ENCODE measurements around the gene CREB3L2. TPM values are rescaled to one million over a fixed set of nuclear protein-coding genes. Genes with fewer than 3 reads are reported as not detected.

The CREB3L2 gene
- total and polyA plus RNA-seq, 10 of the 15 experiments (the other 5 are each of a cell fraction or from before 2014, with no cell fraction given) = 6.4 to 67.1 (median 26.2) TPM

DNA sequence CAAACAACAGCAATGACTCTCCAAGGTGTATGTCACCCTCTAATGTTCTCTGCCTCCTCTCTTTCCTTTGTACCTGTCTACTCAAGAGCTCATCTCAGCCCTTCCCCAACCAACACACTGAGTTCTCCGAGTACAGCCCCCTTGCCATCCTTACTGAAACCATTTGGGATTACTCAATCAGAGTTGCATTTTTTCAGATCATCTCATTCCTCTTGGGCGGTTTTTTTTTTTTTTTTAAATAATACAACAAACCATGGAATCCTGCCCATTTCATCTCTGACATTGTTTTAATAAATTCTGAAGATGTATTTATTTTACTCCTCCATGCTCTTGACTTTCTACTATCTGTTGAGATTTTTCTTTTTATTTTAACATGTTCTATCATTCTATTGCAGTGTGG is 4.2 kb upstream of the CREB3L2 start:
- SMC1A ChIA-PET (ENCODE audit: uncharacterized antibody, unreplicated experiment) = interaction anchor here (0.8 to 20.9 kb wide), 10 partner anchors 10 to 353 kb away, joined by 3 to 516 read pairs (median 20); no protein-coding TSS in a partner anchor
- POLR2A ChIA-PET = interaction anchor here (1.0 to 1.8 kb wide), 3 partner anchors 10 to 101 kb away, joined by 3 to 5 read pairs (median 3); no protein-coding TSS in a partner anchor

More for the DNA sequence above, 4.2 kb upstream of the CREB3L2 start:
- no peak overlapping the region for H3K4me3 ChIP-seq
- WGBS (ENCODE audit: insufficient coverage, insufficient replicate concordance, low lambda C conversion rate, missing lambda C conversion rate) = 30% methylated on average over 1 of the region's 2 CpGs
- ChIA-PET CTCF (interaction anchor here (1.0 to 22.6 kb wide), 14 partner anchors 10 to 733 kb away, joined by 3 to 704 read pairs (median 7); no protein-coding TSS in a partner anchor), RAD21 (ENCODE audit: unreplicated experiment) (interaction anchor here (0.7 to 18.3 kb wide), 8 partner anchors 11 to 349 kb away, joined by 3 to 340 read pairs (median 6); no protein-coding TSS in a partner anchor)
- no peaks in the 10 kb centered on the region; the same call in 1 of the 2 replicates for H3K4me1 ChIP-seq (ENCODE audit: control insufficient read depth, insufficient read depth, low read length)
- H2AFZ ChIP-seq (ENCODE audit: control insufficient read depth, low read depth, low read length) = no peak overlapping the region
- H3K79me2 ChIP-seq (ENCODE audit: control insufficient read depth, insufficient read depth, low read length) = peaks cover 9% of the 10 kb centered on the region
- no peak overlapping the region for H3K27ac ChIP-seq (ENCODE audit: control insufficient read depth, insufficient read depth)
- DNase-seq (ENCODE audit: low read depth, low spot score) (no peak), FAIRE-seq (no peak), ATAC-seq (no peak)
- H3K36me3 ChIP-seq (ENCODE audit: control insufficient read depth in 2 of 2, insufficient read depth in 2 of 2, low read length in 1 of 2) = no peaks in the 10 kb centered on the region
- BruUV-seq (replicated peaks) = no TSS peak
- H3K9ac ChIP-seq (ENCODE audit: control insufficient read depth, insufficient read depth, low read length) = no peak overlapping the region
- intact Hi-C loops (cut with micrococcal nuclease; ENCODE audit: unreplicated experiment) = loop anchor here (5.0 kb wide), 1 partner anchor 189 kb away; no protein-coding TSS in a partner anchor
- in situ Hi-C loops (cut with MboI) = loop anchor here (5.0 kb wide), 2 partner anchors 99 to 349 kb away; no protein-coding TSS in a partner anchor
- TF ChIP-seq FOS (IDR thresholded peaks at IDR 0.05; ENCODE audit: borderline replicate concordance, extremely low read depth, insufficient read length) (no peak), CHD1 (IDR thresholded peaks at IDR 0.05; ENCODE audit: low read depth, low read length) (no peak), NFYA (IDR thresholded peaks at IDR 0.05; ENCODE audit: borderline replicate concordance, low read depth, low read length) (no peak), SMARCA5 (IDR thresholded peaks at IDR 0.05) (no peak), CEBPB (IDR thresholded peaks at IDR 0.05; ENCODE audit: borderline replicate concordance in 1 of 2, low read depth in 2 of 2, low read length in 2 of 2) (no peak), GATAD2B (conservative IDR thresholded peaks at IDR 0.05; ENCODE audit: low read depth) (no peak), HDAC2 (IDR thresholded peaks at IDR 0.05) (no peak), CREB1 (IDR thresholded peaks at IDR 0.05; ENCODE audit: low read depth) (no peak), HCFC1 (IDR thresholded peaks at IDR 0.05; ENCODE audit: low read length) (no peak), SPI1 (IDR thresholded peaks at IDR 0.05; ENCODE audit: borderline replicate concordance, insufficient read depth, low read depth, low read length) (no peak), EZH2 (IDR thresholded peaks at IDR 0.05; ENCODE audit: borderline replicate concordance, control insufficient read depth, low read depth, low read length) (no peak), ASH2L (IDR thresholded peaks at IDR 0.05; ENCODE audit: borderline replicate concordance, low read depth) (no peak), POLR2A (IDR thresholded peaks at IDR 0.05; ENCODE audit: low read depth, low read length) (no peak), ZBED1 (IDR thresholded peaks at IDR 0.05; ENCODE audit: borderline replicate concordance) (no peak), STAT3 (IDR thresholded peaks at IDR 0.05; ENCODE audit: low read depth, low read length) (no peak), NBN (IDR thresholded peaks at IDR 0.05) (no peak)
- TF ChIP-seq, protein P1, sequence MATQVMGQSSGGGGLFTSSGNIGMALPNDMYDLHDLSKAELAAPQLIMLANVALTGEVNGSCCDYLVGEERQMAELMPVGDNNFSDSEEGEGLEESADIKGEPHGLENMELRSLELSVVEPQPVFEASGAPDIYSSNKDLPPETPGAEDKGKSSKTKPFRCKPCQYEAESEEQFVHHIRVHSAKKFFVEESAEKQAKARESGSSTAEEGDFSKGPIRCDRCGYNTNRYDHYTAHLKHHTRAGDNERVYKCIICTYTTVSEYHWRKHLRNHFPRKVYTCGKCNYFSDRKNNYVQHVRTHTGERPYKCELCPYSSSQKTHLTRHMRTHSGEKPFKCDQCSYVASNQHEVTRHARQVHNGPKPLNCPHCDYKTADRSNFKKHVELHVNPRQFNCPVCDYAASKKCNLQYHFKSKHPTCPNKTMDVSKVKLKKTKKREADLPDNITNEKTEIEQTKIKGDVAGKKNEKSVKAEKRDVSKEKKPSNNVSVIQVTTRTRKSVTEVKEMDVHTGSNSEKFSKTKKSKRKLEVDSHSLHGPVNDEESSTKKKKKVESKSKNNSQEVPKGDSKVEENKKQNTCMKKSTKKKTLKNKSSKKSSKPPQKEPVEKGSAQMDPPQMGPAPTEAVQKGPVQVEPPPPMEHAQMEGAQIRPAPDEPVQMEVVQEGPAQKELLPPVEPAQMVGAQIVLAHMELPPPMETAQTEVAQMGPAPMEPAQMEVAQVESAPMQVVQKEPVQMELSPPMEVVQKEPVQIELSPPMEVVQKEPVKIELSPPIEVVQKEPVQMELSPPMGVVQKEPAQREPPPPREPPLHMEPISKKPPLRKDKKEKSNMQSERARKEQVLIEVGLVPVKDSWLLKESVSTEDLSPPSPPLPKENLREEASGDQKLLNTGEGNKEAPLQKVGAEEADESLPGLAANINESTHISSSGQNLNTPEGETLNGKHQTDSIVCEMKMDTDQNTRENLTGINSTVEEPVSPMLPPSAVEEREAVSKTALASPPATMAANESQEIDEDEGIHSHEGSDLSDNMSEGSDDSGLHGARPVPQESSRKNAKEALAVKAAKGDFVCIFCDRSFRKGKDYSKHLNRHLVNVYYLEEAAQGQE (IDR thresholded peaks at IDR 0.05; ENCODE audit: low read depth, low read length) = no peak
- no peaks in the 10 kb centered on the region for H3K9me3 ChIP-seq (replicated peaks; ENCODE audit: control insufficient read depth, insufficient read depth, low read length)
- H3K4me2 ChIP-seq (ENCODE audit: control insufficient read depth, insufficient read depth) = no peak overlapping the region
- H4K20me1 ChIP-seq (ENCODE audit: control insufficient read depth, insufficient read depth) = no peaks in the 10 kb centered on the region
- H3K27me3 ChIP-seq (replicated peaks in 1 of 2; ENCODE audit: control insufficient read depth in 2 of 2, insufficient read depth in 2 of 2, low read length in 1 of 2) = no peaks in the 10 kb centered on the region

Data from GM12878 (cell line).